HL-60/S4 treated with retinoic acid at 250 ng/mL for 4 days and 3 days (cell line): ENCODE data around the gene CADM1.

ENCODE experiments used
- in situ Hi-C: fragments of 300-500 bp; cut with MboI; formaldehyde crosslinking; loops from 2 replicates; pipeline ENCODE4 v1.7.0; 2022; ENCODE audit warnings: low sequenced_read_pairs

CADM1 gene

GRCh38 chr11:115220911-115221310 is 283.3 kb downstream of the CADM1 start:
- in situ Hi-C loops = no loop called here

DNA sequence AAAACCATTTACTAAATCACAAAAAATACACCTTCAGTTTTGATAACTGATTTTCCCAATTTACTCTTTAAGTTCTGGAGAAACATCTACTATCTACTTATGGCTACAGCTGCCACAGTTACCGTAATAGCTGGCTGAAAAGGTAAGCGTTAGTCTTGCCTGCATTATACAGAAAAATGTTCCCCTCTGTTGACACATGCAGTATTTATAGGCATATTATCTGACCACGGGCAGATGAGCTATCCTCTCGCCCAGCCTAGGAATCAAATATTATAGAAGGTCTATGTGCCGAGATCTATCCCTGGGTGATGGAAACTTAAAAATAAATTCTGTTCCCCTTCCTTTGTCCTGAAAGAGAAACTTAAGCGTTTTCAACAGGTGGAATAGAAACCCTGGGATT is 283.8 kb downstream of the CADM1 start:
- in situ Hi-C loops = no loop called here

- in situ Hi-C loops = no loop called here
Measured at GRCh38 chr11:115219376-115219775, 284.8 kb downstream of the CADM1 start.

GRCh38 chr11:115217726-115218311 is 286.4 kb downstream of the CADM1 start:
- in situ Hi-C loops = no loop called here

- in situ Hi-C loops = no loop called here
Measured at GRCh38 chr11:115215694-115216617, 288.3 kb downstream of the CADM1 start.

DNA sequence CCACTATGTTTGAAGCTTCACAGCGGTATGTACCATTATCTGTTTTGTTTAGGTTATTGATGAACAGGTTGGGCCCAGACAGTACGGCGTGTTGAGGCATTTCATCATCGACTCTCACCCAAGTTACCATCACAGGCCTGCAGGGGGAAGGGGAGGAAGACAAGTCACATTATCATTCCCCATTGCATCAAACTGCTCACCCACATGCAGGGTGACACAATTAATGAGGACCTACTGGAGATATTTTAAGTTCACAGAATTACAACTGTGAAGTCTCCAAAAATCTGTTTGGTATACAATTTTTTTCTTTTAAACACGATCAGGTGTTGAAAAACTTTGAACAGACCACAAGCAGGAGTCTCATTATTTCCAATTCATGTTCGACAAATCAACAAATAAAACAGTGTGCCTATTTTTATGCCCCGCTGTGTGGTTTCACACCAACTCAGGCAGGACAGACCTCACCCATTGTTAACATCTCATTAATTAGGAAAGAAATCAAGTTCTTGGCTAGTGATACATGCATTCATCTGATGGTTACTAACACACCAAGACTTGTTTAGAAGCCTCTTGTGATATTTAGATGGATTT is 289.5 kb downstream of the CADM1 start:
- in situ Hi-C loops = no loop called here

DNA sequence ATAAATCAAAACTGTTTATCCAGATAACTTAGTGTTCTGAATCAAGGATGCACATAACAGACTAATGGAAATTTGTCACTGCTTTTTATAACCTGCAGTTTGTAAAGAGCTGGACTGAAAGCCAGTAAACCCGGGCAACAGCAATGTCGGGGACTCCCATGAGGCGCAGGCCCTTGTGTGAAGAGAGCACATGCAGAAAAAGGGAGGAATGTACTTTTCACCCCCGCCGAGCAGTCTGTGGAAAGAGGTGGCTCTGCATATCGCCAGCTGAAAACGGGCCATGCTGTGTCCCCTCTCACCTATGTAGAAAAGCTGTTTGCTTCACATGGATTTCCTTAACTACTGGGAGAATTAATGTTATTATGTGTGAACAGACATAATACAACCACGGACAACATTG is 291.2 kb downstream of the CADM1 start:
- in situ Hi-C loops = no loop called here

- in situ Hi-C loops = no loop called here
Measured at GRCh38 chr11:115208808-115209259, 295.4 kb downstream of the CADM1 start.

GRCh38 chr11:115207916-115208315 is 296.3 kb downstream of the CADM1 start:
- in situ Hi-C loops = no loop called here

GRCh38 chr11:115207166-115207591 is 297.0 kb downstream of the CADM1 start:
- in situ Hi-C loops = no loop called here

DNA sequence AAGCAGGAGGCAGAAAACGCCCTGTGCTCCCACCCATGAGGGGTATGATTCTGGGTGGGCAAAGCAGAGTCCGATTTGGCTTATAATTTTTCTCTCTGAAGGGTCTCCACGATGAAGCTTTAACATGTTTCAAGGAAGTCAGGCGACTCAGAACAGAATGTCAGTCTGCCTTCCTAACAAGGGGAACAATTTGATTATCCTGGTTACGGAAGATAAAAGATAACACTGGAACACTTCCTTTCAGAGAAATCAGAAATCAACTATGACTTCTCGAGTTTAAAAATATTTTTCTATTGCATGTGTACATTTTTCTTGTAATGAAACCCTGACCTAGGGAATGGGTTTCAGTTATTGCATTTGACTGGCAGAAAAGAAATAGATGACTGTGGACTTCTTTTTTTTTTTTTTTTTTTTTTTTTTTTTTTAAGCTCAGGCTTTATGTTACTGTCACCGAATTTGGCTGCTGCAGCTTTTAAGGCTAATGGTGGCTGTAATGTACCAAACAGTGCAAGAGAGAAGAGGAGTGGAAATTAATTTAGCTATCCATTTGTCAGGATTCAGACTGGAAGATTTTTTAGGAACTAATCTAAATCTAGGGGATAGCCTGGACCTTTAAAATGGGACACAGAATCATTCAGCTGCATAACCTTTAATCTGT is 297.7 kb downstream of the CADM1 start:
- in situ Hi-C loops = no loop called here

GRCh38 chr11:115202900-115203552 is 301.2 kb downstream of the CADM1 start:
- in situ Hi-C loops = no loop called here

DNA sequence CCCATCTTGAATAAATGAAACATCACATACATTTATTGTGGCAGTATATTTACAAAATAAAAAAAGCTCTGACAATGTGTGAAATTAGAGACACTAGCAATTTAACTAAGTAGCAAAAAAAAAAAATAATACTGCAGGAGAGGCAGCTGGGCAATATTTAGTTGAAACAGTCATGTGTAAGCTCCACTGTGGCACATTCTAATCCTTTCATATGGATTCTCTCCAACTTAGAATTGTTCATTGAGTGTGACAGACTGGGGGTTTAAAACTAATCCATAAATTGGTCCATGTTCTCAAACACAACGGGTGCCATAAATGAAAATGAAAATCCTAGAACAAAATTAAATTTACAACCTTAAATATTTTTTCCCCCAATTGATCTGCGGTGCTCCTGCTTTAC is 302.1 kb downstream of the CADM1 start:
- in situ Hi-C loops = no loop called here

DNA sequence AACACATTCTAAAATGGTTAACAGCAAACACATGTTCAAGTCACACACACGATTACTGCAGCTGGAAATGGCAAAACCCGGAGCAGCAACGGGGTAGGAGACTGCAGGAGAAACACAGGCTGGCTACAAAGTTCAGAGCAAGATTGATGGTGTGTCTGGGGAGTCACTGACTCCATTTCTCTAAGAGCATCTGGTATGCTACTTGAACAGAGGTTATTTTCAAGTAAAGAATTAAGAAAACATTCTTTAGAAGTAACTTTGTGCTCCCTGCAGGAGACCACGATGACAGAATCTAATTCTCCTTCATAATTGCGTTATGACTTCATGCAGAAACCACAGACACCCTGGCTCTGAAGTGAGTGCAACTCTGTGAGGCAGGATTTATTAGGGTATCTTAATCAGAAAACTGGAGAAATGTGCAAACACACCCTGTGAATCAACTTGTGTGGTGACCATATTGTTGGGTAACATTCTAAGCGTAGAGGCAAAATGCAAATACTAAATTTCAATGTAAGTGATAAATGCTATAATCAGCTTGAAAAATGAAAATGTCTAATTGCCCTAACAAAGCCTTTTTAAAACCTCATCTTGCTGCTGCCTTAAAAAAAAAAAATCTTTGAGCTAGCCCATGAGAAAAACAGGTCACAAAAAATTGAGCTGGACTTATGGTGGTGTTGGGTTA is 303.0 kb downstream of the CADM1 start:
- in situ Hi-C loops = no loop called here

DNA sequence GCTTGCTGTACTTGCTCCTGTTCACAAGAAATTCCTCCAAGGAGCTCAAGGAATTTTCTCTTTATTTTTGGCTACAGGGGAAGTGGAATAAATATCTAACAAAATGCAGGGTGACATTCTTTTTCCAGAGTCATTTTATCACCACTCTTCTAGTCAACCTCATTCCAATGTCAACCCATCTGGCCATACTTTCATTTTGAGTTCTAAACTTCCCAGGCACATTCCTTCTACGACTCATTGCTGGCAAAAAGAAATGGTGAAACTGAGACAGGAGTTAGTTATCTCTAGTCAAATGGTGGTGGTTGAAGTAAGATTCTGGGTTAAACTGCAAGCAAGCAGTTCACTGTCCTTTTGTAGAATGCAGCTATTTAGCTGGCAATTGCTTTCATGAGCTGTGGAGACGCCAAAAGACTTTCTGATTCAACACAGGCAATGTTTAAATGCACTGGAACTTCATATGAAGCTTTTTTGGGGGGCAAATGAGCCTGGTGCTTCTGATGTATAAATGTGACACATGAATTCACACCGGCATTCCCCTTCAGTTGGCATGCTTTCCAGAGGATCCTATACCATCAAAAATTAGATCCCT is 304.6 kb downstream of the CADM1 start:
- in situ Hi-C loops = no loop called here

GRCh38 chr11:115198321-115198741 is 305.9 kb downstream of the CADM1 start:
- in situ Hi-C loops = no loop called here

- in situ Hi-C loops = no loop called here
Measured at GRCh38 chr11:115197433-115197832, 306.8 kb downstream of the CADM1 start.

DNA sequence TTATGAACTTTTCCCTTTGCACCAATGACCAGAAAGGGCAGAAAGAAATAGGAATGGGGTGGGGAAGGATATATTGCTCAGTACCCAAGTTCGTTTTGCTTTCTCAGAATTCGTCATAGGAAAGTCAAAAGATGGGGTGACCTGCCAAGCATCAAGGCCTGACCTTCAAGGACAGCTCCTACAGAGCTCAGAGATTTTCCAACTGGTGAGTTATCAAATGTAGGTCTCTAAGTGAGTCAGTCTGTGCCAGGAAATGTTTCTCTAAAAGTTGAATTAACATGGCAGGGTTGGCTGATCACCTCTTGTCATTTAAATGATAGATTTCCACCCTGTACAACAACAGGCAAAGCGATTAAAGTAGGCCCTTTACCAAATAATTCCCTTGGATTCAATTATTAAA is 307.2 kb downstream of the CADM1 start:
- in situ Hi-C loops = no loop called here

- in situ Hi-C loops = no loop called here
Measured at GRCh38 chr11:115194802-115195110, 309.5 kb downstream of the CADM1 start.
